Thymus (tissue), 11 donors: Measurements from ENCODE around the gene CAMK2G. TPM values are rescaled to one million over a fixed set of nuclear protein-coding genes. Genes with fewer than 3 reads are reported as not detected.

Experiments
- DNase-seq, 9 donors: peaks; one replicate each; pipeline ENCODE4 v3.0.0-alpha.2; 2013; ENCODE audit warnings: low spot score in 9 of 9, low read depth in 6 of 9, missing footprints in 1 of 9
- H3K27ac ChIP-seq, 2 donors: one replicate each; pipeline ENCODE4 v1.5.1; 2013; ENCODE audit warnings: control low read depth in 1 of 2, low read depth in 1 of 2, low read length in 1 of 2, mild to moderate bottlenecking in 1 of 2, moderate library complexity in 1 of 2
- H3K27me3 ChIP-seq, 2 donors: one replicate each; pipeline ENCODE4 v1.5.1; 2013; ENCODE audit warnings: low read length in 1 of 2; ENCODE audit not compliant: control insufficient read depth in 2 of 2, insufficient read depth in 1 of 2
- H3K36me3 ChIP-seq, 2 donors: one replicate each; pipeline ENCODE4 v1.5.1; 2013; ENCODE audit warnings: low read length in 1 of 2, mild to moderate bottlenecking in 1 of 2, moderate library complexity in 1 of 2; ENCODE audit not compliant: control insufficient read depth in 2 of 2, insufficient read depth in 2 of 2
- H3K4me1 ChIP-seq, 2 donors: one replicate each; pipeline ENCODE4 v1.5.1; 2013; ENCODE audit warnings: low read length in 2 of 2; ENCODE audit not compliant: control insufficient read depth in 2 of 2, insufficient read depth in 2 of 2
- H3K4me3 ChIP-seq, 2 donors: one replicate each; pipeline ENCODE4 v1.5.1; 2013; ENCODE audit warnings: low read length in 2 of 2, control low read depth in 1 of 2, mild to moderate bottlenecking in 1 of 2
- H3K9me3 ChIP-seq, 2 donors: one replicate each; pipeline ENCODE4 v1.5.1; 2013; ENCODE audit warnings: low read length in 1 of 2, mild to moderate bottlenecking in 1 of 2; ENCODE audit not compliant: control insufficient read depth in 2 of 2, insufficient read depth in 1 of 2
- WGBS: extraction: QIAGEN DNeasy Blood & Tissue Kit; methylation state at CpG from one replicate; pipeline ENCODE4 v1.1.7; 2013; 5-methylcytosine and 5-hydroxymethylcytosine counted together
- polyA plus RNA-seq: library from polyadenylated mRNA; stranded (reverse); fragments of 200-250 nt; gene quantifications from one replicate; pipeline ENCODE4 v1.2.3, GENCODE V29; 2013
- total RNA-seq: library from RNA; stranded (reverse); fragments of 120-200 nt; gene quantifications from one replicate; pipeline ENCODE4 v1.2.4, GENCODE V29; 2013
- donor health status: healthy.

Gene CAMK2G
- total and polyA plus RNA-seq, 2 donors: 10.5 to 17.2 TPM

DNA sequence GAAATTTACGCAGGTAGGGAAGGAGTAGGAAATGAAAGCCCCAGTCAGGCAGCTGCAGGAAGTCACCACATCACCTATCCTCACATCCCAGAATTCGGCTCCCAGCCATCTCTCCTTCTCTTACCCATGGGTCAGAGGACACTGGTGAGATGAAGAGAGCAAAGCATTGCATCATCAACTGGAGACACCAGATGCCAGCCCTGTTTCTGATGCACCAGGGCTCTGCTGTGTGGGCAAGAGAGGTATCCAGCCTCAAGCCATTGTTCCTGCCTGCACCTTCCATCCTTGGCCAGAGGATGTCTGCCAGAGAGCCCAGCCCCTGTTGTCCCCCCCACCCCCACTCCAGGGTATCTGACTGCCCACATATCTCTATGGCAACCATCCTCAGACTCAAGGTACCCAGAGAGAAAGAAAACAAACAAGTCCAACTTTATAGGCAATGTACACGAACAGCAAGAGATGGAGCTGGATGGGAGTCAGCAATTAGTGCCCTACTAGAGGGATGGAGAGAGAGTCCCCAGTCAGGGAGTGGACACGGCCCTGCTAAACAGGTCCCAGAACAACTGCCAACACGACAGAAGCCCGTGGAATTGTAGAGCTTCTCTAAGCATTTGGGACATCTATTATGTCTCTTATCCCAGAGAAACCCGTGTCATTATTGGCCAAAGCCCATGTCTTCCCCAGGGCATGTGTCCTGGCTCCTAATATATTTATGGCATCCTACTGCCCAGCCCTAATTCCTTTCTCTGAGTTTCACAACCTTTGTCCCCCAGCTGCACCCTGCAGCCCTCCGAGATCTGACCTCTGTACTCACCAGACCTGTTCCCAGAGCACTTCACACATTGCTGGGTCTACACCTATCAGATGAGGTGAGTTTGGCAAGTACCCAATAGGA, 2.8 kb downstream of the CAMK2G start:
- Histone ChIP-seq H3K27me3 (peaks cover 0 to 2% of the 10 kb centered on the region in 2 donors), H3K36me3 (peaks cover 21 to 39% of the 10 kb centered on the region in 2 donors), H3K4me3 (no peak overlapping the region), H3K27ac (no peak overlapping the region), H3K4me1 (peaks cover 11 to 32% of the 10 kb centered on the region in 2 donors), H3K9me3 (no peaks in the 10 kb centered on the region)
- WGBS: 96% methylated on average over 8 of the region's 8 CpGs
- no peak for DNase-seq

DNA sequence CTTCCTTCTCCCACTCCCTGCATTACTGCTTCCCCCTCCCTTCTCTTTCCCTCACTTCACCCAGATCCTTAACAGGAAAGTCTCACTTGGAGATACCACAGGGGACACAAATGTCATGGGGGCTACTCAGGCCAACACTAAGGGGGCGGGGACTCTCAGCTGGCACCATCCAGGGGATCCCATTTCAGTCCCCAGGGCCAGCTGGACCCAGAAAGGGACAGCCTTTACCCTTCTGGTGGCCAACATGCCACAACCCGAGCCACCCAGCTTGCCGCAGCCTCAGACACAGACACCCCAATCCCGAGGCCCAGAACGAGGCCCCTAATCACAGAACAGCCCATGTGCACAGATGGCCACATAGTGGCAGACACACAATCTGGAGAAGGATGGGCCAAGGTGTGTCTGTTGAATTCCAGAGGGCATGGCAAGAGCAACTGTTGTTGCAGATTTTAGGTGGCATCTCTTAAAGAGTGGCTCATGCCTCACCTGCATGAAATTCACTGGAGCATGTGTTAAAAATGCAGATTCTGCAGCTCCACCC, 5.6 kb downstream of the CAMK2G start:
- peaks cover 0 to 4% of the 10 kb centered on the region in 2 donors for H3K9me3 ChIP-seq
- peaks cover 17 to 33% of the 10 kb centered on the region in 2 donors for H3K4me1 ChIP-seq
- 97% methylated on average over 5 of the region's 5 CpGs for WGBS
- no peak overlapping the region for H3K4me3 ChIP-seq
- H3K36me3 ChIP-seq: peaks cover 21 to 42% of the 10 kb centered on the region in 2 donors
- DNase-seq: no peak
- no peak overlapping the region for H3K27ac ChIP-seq
- H3K27me3 ChIP-seq: no peaks in the 10 kb centered on the region

DNA sequence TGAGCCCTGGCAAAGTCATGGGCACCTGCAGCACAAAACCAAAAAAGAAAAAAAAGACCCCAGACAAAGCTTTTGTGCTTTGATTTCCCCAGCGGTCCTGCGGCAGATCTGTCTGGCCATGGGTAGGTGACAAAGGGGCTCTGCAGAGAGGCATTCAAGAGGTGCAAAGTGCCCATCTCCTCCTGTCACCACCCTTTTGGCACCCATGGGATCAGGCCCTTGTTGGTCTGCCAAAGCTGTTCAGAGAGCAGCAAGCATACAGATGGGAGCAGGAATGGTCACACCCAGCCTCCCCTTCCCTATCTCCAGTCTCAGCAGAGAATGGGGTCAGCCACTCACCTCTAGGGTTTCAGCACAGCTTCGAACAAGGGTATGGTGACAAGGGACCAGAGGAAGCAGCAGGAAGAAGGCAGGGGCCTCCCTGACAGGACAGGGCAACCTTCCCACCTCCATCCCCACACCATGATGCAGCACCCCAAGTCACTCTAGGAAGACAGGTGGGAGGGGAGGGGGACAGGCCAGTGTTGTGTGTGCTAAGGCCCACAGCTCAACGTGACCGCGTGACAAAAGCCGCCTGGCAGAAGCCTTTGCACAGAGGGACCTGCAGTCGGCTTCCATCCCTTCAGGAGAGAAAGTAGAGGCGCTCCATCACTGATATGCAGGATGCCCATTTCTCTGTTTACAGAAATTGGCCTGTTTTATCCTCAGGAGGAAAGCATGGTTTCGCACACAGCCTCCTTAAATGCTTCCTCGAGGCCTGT, 6.3 kb downstream of the CAMK2G start:
- DNase-seq: no peak
- H3K36me3 ChIP-seq: peaks cover 27 to 46% of the 10 kb centered on the region in 2 donors
- no peaks in the 10 kb centered on the region for H3K27me3 ChIP-seq
- WGBS: 93% methylated on average over 11 of the region's 11 CpGs
- peaks cover 15 to 29% of the 10 kb centered on the region in 2 donors for H3K4me1 ChIP-seq
- no peak overlapping the region for H3K4me3 ChIP-seq
- H3K9me3 ChIP-seq: peaks cover 0 to 4% of the 10 kb centered on the region in 2 donors
- no peak overlapping the region for H3K27ac ChIP-seq

DNA sequence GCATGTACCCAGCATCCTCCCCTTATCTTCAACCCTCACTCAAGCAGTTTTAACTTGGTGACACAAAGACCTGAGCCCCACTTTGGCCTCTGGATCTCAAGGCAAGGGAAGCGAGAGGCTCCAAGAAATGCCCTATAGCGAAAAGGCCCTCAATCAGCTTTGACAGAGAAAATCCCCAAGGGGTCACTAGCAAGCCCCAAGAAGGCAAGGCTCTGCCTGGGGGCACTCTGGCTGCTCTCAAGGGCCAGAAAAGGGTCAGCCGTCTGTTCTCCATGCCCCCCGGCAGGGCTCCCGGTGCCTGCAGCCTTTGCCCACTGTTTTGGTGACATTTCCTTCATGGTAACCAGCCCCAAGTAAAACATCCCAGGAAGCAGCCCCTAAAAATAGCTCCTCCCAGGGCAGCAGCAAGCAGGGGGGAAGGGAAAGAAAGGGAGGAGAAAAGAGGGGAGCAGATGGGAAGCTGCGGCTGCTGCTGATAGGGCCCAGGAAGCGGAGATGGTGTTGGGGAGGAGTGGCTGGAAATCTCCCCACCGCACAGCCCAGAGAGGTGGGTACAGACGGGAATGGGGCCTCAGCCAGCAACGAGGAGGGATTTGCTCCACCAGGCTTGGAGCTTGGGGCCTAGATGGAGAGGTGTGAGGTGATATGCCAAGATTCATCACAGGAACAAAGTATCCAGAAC, 7.1 kb downstream of the CAMK2G start:
- 87% methylated on average over 10 of the region's 10 CpGs for whole genome bisulfite sequencing
- no peaks in the 10 kb centered on the region for H3K27me3 ChIP-seq
- no peak overlapping the region for H3K4me3 ChIP-seq
- H3K36me3 ChIP-seq: peaks cover 25 to 44% of the 10 kb centered on the region in 2 donors
- H3K4me1 ChIP-seq: peaks cover 12 to 27% of the 10 kb centered on the region in 2 donors
- H3K9me3 ChIP-seq: peaks cover 0 to 4% of the 10 kb centered on the region in 2 donors
- H3K27ac ChIP-seq: peak overlapping the region in 1 of 2 donors; percentile 19
- DNase-seq: no peak

DNA sequence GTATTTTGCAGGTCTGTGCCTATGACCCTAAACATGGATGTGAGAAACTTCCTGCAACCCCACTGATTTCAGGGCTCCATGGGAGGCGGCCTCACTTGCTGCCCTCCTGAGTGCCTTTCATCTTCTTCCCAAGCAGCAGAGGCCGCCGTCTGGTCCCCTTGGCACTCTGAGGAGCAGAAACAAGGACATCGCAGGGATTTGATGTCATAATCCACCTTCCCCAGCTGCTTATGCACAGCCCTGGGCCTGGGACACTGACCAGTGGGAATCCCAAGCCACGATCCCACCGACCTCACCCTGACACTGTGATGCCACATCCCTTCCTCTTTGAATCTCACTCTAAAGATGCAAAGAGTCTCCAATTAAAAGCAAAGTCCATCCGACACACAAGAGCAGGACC, 7.7 kb downstream of the CAMK2G start:
- WGBS: 85% methylated on average over 7 of the region's 7 CpGs
- no peak for DNase-seq
- Histone ChIP-seq H3K4me1 (peaks cover 12 to 27% of the 10 kb centered on the region in 2 donors), H3K4me3 (no peak overlapping the region), H3K27me3 (no peaks in the 10 kb centered on the region), H3K36me3 (peaks cover 25 to 42% of the 10 kb centered on the region in 2 donors), H3K9me3 (peaks cover 0 to 4% of the 10 kb centered on the region in 2 donors), H3K27ac (peak overlapping the region; percentile 0 to 86)

DNA sequence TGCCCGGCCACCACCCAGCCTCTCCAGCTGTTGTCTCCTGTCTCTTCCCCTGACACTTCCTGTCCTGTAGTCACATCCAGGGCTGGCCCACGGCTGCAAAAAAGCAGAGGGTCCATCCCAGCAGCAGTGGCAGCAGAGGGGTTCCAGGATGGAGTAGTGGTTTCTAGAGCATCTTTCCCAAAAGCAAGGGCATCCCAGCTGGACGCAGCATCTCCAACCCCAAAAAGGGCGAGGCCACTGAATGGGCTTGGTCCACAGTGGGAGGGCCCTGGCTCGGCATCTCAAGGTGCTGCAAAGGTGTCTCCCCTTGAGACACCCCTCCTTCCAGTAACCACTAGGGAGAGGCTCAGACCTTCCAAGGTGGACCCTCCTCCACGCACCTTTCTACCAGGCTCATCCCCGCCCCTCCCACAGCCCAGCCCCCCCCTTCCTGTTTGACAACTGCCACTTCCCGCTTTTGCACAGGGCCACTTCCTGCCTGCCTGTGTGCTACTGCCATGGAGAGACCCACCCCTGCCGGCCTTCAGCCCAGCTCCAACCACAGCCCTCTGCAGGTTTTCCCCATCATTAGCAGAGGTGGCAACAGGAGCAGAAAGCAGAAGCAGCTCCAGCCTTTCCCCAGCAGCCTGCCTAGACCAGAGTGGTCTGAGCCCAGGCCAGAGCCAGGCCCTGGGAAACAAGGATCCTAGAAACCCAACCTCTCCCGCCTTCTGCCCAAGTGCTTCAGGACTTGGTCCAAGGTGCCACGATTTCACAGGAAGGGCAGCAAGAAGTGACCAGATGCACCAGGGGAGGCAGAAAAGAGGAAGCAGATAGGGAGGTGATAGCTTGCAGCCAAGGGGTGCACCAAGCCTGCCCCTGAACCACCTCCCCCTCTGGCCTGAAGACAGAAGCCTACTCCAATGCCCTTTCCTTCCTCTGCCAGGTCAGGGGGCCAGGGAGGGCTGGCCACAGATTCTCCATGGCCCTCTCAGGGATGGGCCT, 8.6 kb downstream of the CAMK2G start:
- WGBS: 22% methylated on average over 11 of the region's 11 CpGs
- Histone ChIP-seq H3K27ac (peak overlapping the region; percentile 86 to 90), H3K4me1 (peaks cover 12 to 27% of the 10 kb centered on the region in 2 donors), H3K4me3 (peak overlapping the region; percentile 22 to 23), H3K36me3 (peaks cover 23 to 38% of the 10 kb centered on the region in 2 donors), H3K9me3 (peaks cover 0 to 4% of the 10 kb centered on the region in 2 donors), H3K27me3 (no peaks in the 10 kb centered on the region)
- peak in 5 of 9 donors; percentile 53 to 84 (median 69) for DNase-seq

DNA sequence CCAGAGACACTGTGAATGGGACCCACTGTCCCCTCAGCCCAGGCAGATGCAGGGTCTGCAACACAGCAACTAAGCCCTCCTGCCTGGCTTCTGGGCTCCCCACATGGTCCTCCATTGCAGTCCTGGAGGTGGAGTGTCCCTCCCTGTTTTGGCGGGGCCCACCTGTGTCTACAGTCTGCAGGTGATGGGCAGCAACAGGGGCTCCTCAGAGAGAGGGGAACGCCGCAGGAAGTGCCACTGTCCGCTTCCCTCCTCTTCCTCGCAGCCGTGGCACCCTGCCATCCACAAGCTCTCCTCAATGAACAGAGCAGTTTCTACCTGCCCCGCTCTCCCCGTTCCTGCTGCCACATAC, 9.3 kb downstream of the CAMK2G start:
- no peak for DNase-seq
- WGBS: 57% methylated on average over 8 of the region's 8 CpGs

DNA sequence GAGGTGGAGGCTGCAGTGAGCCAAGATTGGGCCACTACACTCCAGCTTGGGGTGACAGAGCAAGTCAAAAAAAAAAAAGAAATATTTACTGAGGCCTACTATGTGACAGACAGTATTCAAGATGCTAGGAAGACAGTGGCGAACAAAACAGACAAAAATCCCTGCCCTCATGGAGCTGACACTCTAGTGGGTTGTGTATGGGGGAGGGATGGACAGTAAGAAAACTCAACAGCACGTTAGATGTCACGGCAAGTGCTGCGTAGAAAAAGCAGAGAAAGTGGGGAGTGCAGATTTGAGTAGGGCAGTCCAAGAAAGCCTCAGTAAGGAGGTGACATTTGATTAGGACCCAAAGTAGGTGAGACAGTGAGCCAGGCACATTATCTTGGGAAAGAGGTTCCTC, 10.1 kb downstream of the CAMK2G start:
- no peak for DNase-seq
- H3K27me3 ChIP-seq: no peaks in the 10 kb centered on the region
- peaks cover 30 to 40% of the 10 kb centered on the region in 2 donors for H3K36me3 ChIP-seq
- H3K27ac ChIP-seq: no peak overlapping the region
- H3K9me3 ChIP-seq: peaks cover 0 to 4% of the 10 kb centered on the region in 2 donors
- no peak overlapping the region for H3K4me3 ChIP-seq
- 99% methylated on average over 4 of the region's 4 CpGs for WGBS
- peaks cover 12 to 35% of the 10 kb centered on the region in 2 donors for H3K4me1 ChIP-seq

More for the DNA sequence above, 9.3 kb downstream of the CAMK2G start:
- Histone ChIP-seq H3K9me3 (peaks cover 0 to 4% of the 10 kb centered on the region in 2 donors), H3K4me3 (peak overlapping the region; percentile 22 to 23), H3K27ac (peak overlapping the region; percentile 86 to 90), H3K27me3 (no peaks in the 10 kb centered on the region), H3K36me3 (peaks cover 22 to 38% of the 10 kb centered on the region in 2 donors), H3K4me1 (peaks cover 12 to 27% of the 10 kb centered on the region in 2 donors)
